SK-N-SH (cell line): ENCODE results near the gene RBM7.

ENCODE experiments used
- FOXM1 ChIP-seq: IDR thresholded peaks from 2 replicates; pipeline ENCODE4 v1.4.0; 2012; ENCODE audit warnings: low read depth, mild to moderate bottlenecking
- NRF1 ChIP-seq: IDR thresholded peaks from 2 replicates; pipeline ENCODE4 v1.6.1; 2012; ENCODE audit warnings: low read depth, mild to moderate bottlenecking, low read length
- POLR2AphosphoS5 ChIP-seq: IDR thresholded peaks from 2 replicates; pipeline ENCODE4 v1.6.1; 2012; ENCODE audit warnings: low read depth, low read length
- SMC3 ChIP-seq: IDR thresholded peaks from 2 replicates; pipeline ENCODE4 v1.6.1; 2012; ENCODE audit warnings: low read depth, low read length, improper control_type of control experiment
- USF1 ChIP-seq: IDR thresholded peaks from 2 replicates; pipeline ENCODE4 v1.4.0; 2012; ENCODE audit warnings: low read depth, borderline replicate concordance
- TF ChIP-seq, protein P1 (sequence below): fragments of 200-600 bp; sonication (generic); IDR thresholded peaks from 2 replicates; pipeline ENCODE4 v1.6.1; 2017; ENCODE audit warnings: antibody characterized with exemption, mild to moderate bottlenecking, moderate library complexity

DNA sequence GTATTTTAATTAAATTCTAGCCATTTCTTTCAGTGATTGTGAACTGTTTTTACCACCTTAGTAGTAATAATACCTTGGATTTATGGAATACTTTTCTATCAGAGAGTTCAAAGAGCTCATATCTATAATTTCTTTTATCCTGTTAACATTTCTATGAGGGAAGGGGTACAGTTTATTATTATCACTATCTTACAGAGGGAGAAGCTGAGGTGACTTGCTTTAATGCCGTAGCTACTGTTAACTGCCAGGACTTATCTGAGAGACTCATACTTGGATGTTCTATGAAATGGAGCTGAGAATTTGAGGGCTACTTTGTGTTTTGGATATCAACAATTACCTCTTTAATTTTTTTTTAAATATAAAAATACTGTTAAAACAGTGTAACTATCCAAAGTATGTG is 42.1 kb downstream of the RBM7 start:
- TF ChIP-seq, protein P1, sequence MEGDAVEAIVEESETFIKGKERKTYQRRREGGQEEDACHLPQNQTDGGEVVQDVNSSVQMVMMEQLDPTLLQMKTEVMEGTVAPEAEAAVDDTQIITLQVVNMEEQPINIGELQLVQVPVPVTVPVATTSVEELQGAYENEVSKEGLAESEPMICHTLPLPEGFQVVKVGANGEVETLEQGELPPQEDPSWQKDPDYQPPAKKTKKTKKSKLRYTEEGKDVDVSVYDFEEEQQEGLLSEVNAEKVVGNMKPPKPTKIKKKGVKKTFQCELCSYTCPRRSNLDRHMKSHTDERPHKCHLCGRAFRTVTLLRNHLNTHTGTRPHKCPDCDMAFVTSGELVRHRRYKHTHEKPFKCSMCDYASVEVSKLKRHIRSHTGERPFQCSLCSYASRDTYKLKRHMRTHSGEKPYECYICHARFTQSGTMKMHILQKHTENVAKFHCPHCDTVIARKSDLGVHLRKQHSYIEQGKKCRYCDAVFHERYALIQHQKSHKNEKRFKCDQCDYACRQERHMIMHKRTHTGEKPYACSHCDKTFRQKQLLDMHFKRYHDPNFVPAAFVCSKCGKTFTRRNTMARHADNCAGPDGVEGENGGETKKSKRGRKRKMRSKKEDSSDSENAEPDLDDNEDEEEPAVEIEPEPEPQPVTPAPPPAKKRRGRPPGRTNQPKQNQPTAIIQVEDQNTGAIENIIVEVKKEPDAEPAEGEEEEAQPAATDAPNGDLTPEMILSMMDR: no peak
- TF ChIP-seq FOXM1: no peak
- TF ChIP-seq SMC3: no peak
- TF ChIP-seq POLR2AphosphoS5: no peak
- TF ChIP-seq USF1: no peak
- TF ChIP-seq NRF1: no peak
